GM12878 (cell line): ENCODE measurements around the gene CDC42BPA. TPM values are rescaled to one million over a fixed set of nuclear protein-coding genes. Genes with fewer than 3 reads are reported as not detected.

Experiments used
- ATAC-seq: fragments of 200-7000 bp; cut with Tn5 transposase; 3 replicates; pipeline ENCODE4 v1.9.1; 2020; ENCODE audit warnings: mild to moderate bottlenecking, moderate library complexity
- BruUV-seq: library from RNA; stranded (reverse); fragments of 400-500 nt; replicated peaks from 2 replicates; lab custom pipeline; 2021; lab: Mats Ljungman, UMichigan
- CTCF ChIA-PET: fragments of 300-600 bp; sonication (Branson Sonifier 250); formaldehyde crosslinking; extraction: SDS; loops from one replicate; lab custom pipeline; 2021; ENCODE audit warnings: inconsistent platforms; lab: Yijun Ruan, JAX
- POLR2A ChIA-PET: fragments of 350-600 bp; formaldehyde crosslinking; extraction: SDS; loops from one replicate; lab custom pipeline; 2021; ENCODE audit warnings: inconsistent platforms; lab: Charles Lee
- RAD21 ChIA-PET: fragments of 300-600 bp; sonication (Branson Sonifier 250); formaldehyde crosslinking; loops from one replicate; lab custom pipeline; 2023; ENCODE audit warnings: antibody characterized with exemption; ENCODE audit not compliant: unreplicated experiment; lab: Charles Lee
- SMC1A ChIA-PET: fragments of 300-600 bp; sonication (Branson Sonifier 250); formaldehyde crosslinking; loops from one replicate; lab custom pipeline; 2023; ENCODE audit not compliant: unreplicated experiment, uncharacterized antibody; lab: Charles Lee
- DNase-seq: peaks from one replicate; pipeline ENCODE4 v3.0.0-alpha.2; 2011; ENCODE audit warnings: low read depth, low spot score
- FAIRE-seq: peaks from 3 replicates; lab custom pipeline; 2011; peaks lifted over from hg19 to GRCh38; lab: Jason Lieb, UNC
- H2AFZ ChIP-seq: 2 replicates; pipeline ENCODE4 v1.6.0; 2011; ENCODE audit warnings: low read depth, low read length, control low read depth; ENCODE audit not compliant: control insufficient read depth
- H3K27ac ChIP-seq: 2 replicates; pipeline ENCODE4 v1.5.1; 2011; ENCODE audit warnings: control low read depth; ENCODE audit not compliant: control insufficient read depth, insufficient read depth
- H3K27me3 ChIP-seq, 2 experiments: replicated peaks in 1 of 2; 2 replicates each; pipeline versions ENCODE4 v1.6.0 to v1.6.1; 2011; ENCODE audit warnings: low read length in 1 of 2; ENCODE audit not compliant: control insufficient read depth in 2 of 2, insufficient read depth in 2 of 2
- H3K36me3 ChIP-seq, 2 experiments: 2 replicates each; pipeline ENCODE4 v1.5.1; 2011; ENCODE audit warnings: low read length in 1 of 2; ENCODE audit not compliant: control insufficient read depth in 2 of 2, insufficient read depth in 2 of 2
- H3K4me1 ChIP-seq: 2 replicates; pipeline ENCODE4 v1.6.1; 2011; ENCODE audit warnings: mild to moderate bottlenecking, low read length, moderate library complexity, mixed read lengths; ENCODE audit not compliant: control insufficient read depth, insufficient read depth
- H3K4me2 ChIP-seq: 2 replicates; pipeline ENCODE4 v1.6.0; 2011; ENCODE audit warnings: control low read depth; ENCODE audit not compliant: control insufficient read depth, insufficient read depth
- H3K4me3 ChIP-seq: fragments of 200-600 bp; sonication (generic); 2 replicates; pipeline ENCODE4 v1.5.1; 2016
- H3K79me2 ChIP-seq: 2 replicates; pipeline ENCODE4 v1.6.0; 2011; ENCODE audit warnings: low read length; ENCODE audit not compliant: control insufficient read depth, insufficient read depth
- H3K9ac ChIP-seq: 2 replicates; pipeline ENCODE4 v1.8.0; 2011; ENCODE audit warnings: low read length, control low read depth, mixed read lengths; ENCODE audit not compliant: control insufficient read depth, insufficient read depth
- H3K9me3 ChIP-seq: replicated peaks from 3 replicates; pipeline ENCODE4 v1.5.1; 2011; ENCODE audit warnings: mild to moderate bottlenecking, low read length; ENCODE audit not compliant: control insufficient read depth, insufficient read depth
- H4K20me1 ChIP-seq: 2 replicates; pipeline ENCODE4 v1.6.0; 2011; ENCODE audit not compliant: control insufficient read depth, insufficient read depth
- ASH2L ChIP-seq: fragments of 300-600, 200-600 bp; sonication (generic); IDR thresholded peaks from 2 replicates; pipeline ENCODE4 v1.6.1; 2017; ENCODE audit warnings: low read depth, mild to moderate bottlenecking, borderline replicate concordance
- ATF2 ChIP-seq: IDR thresholded peaks from 2 replicates; pipeline ENCODE4 v1.6.1; 2012; ENCODE audit warnings: low read length, inconsistent platforms
- E2F4 ChIP-seq: IDR thresholded peaks from 2 replicates; pipeline ENCODE4 v1.6.1; 2012; ENCODE audit warnings: low read depth, low read length, improper control_type of control experiment
- E4F1 ChIP-seq: fragments of 450-650 bp; IDR thresholded peaks from 2 replicates; pipeline ENCODE4 v1.6.1; 2018; ENCODE audit warnings: borderline replicate concordance, mild to moderate bottlenecking; ENCODE audit not compliant: partially characterized antibody
- JUND ChIP-seq: IDR thresholded peaks from 2 replicates; pipeline ENCODE4 v1.6.1; 2012; ENCODE audit warnings: low read depth, mild to moderate bottlenecking, low read length, improper control_type of control experiment, moderate library complexity
- MLLT1 ChIP-seq: fragments of 450-650 bp; IDR thresholded peaks from 2 replicates; pipeline ENCODE4 v1.6.1; 2016; ENCODE audit warnings: mild to moderate bottlenecking
- NBN ChIP-seq: fragments of 450-650 bp; IDR thresholded peaks from 2 replicates; pipeline ENCODE4 v1.6.1; 2016
- NFYA ChIP-seq: IDR thresholded peaks from 2 replicates; pipeline ENCODE4 v1.6.1; 2011; ENCODE audit warnings: low read depth, mild to moderate bottlenecking, low read length, improper control_type of control experiment, borderline replicate concordance
- RELA ChIP-seq: fragments of 450-650 bp; IDR thresholded peaks from 2 replicates; pipeline ENCODE4 v1.8.0; 2014; ENCODE audit warnings: borderline replicate concordance; ENCODE audit not compliant: partially characterized antibody
- RELB ChIP-seq: fragments of 450-650 bp; IDR thresholded peaks from 2 replicates; pipeline ENCODE4 v1.6.1; 2017; ENCODE audit warnings: low read depth, mild to moderate bottlenecking, moderate library complexity
- SIN3A ChIP-seq: IDR thresholded peaks from 2 replicates; pipeline ENCODE4 v1.6.1; 2012; ENCODE audit warnings: low read depth, low read length, improper control_type of control experiment
- SKIL ChIP-seq: fragments of 450-650 bp; IDR thresholded peaks from 2 replicates; pipeline ENCODE4 v1.6.1; 2017; ENCODE audit warnings: mild to moderate bottlenecking, low read depth, inconsistent platforms; ENCODE audit not compliant: poor library complexity, severe bottlenecking
- SMAD5 ChIP-seq: IDR thresholded peaks from 2 replicates; pipeline ENCODE4 v1.6.1; 2016; ENCODE audit warnings: antibody characterized with exemption, low read depth
- ZNF217 ChIP-seq: fragments of 450-650 bp; IDR thresholded peaks from 2 replicates; pipeline ENCODE4 v1.6.1; 2017; ENCODE audit warnings: antibody characterized with exemption, mild to moderate bottlenecking
- WGBS: methylation state at CpG from one replicate; pipeline ENCODE4 v1.1.6; 2016; ENCODE audit warnings: low lambda C conversion rate; ENCODE audit not compliant: insufficient replicate concordance, insufficient coverage; ENCODE audit errors: missing lambda C conversion rate; 5-methylcytosine and 5-hydroxymethylcytosine counted together
- in situ Hi-C: fragments of 300-500 bp; cut with MboI; formaldehyde crosslinking; loops from 9 replicates; pipeline ENCODE4 v1.14.3; 2018; ENCODE audit warnings: mixed read lengths
- intact Hi-C: fragments of 100-400 bp; cut with micrococcal nuclease; formaldehyde crosslinking; loops from one replicate; pipeline ENCODE4 v1.14.2; 2022; ENCODE audit not compliant: unreplicated experiment
- polyA plus RNA-seq, 11 experiments: library from polyadenylated mRNA; depleted of rRNA in 4 of 11; unstranded in 6 of 11; stranded (reverse) in 5 of 11; fragments of >200 nt; fragmentation: Nextera tagmentation in 4 of 11; fragmentation: Illumina TruSeq in 1 of 11; extraction: Ambion mirVana in 4 of 11; extraction: Trizol in 1 of 11; gene quantifications; 1 replicate in 1 of 11; 2 replicates in 10 of 11; pipeline versions ENCODE4 v1.2.1 to v1.2.3, GENCODE V29; 2011 to 2016; ENCODE audit warnings: inconsistent platforms in 2 of 11, missing spikeins in 2 of 11, low read depth in 1 of 11
- total RNA-seq, 4 experiments: library from RNA; depleted of rRNA in 3 of 4; stranded (reverse); fragments of >200 nt in 3 of 4; fragmentation: Illumina TruSeq in 1 of 4; extraction: Trizol in 1 of 4; gene quantifications; 2 replicates each; pipeline versions ENCODE4 v1.2.1 to v1.2.3, GENCODE V29; 2013 to 2021

CDC42BPA gene
- total and polyA plus RNA-seq, 10 of the 15 experiments (the other 5 are each of a cell fraction or from before 2014, with no cell fraction given): 0.02 to 0.52 (median 0.10) TPM

GRCh38 chr1:227111782-227112181, 206.5 kb downstream of the CDC42BPA start:
- ATAC-seq: no peak
- Histone ChIP-seq H3K4me2 (no peak overlapping the region), H3K79me2 (no peaks in the 10 kb centered on the region), H3K27ac (no peak overlapping the region), H3K4me3 (no peak overlapping the region), H3K4me1 (no peaks in the 10 kb centered on the region), H3K27me3 (peaks cover 0 to 2% of the 10 kb centered on the region in 2 experiments; a peak in 1 of 4 replicates), H4K20me1 (no peaks in the 10 kb centered on the region), H3K9me3 (no peaks in the 10 kb centered on the region), H3K9ac (no peak overlapping the region), H3K36me3 (no peaks in the 10 kb centered on the region)
- no peak for DNase-seq
- WGBS: 2% methylated on average over 2 of the region's 2 CpGs
- intact Hi-C loops: no loop called here
- FAIRE-seq: no peak
- ChIA-PET POLR2A (no interaction called here), RAD21 (interaction anchor here (1.7 kb wide), 1 partner anchor 94 kb away, joined by 3 read pairs; no protein-coding TSS in a partner anchor)
- no TSS peak for BruUV-seq
- TF ChIP-seq RELB (no peak), SIN3A (no peak), SMAD5 (no peak), ASH2L (no peak), NBN (no peak), NFYA (no peak), E2F4 (no peak), ZNF217 (no peak), MLLT1 (no peak), RELA (no peak), JUND (no peak), E4F1 (no peak), SKIL (no peak), ATF2 (no peak)
- TF ChIP-seq, all 136 proteins: peak for 0
- ChIA-PET CTCF (interaction anchor here (1.0 kb wide), 1 partner anchor 503 kb away, joined by 3 read pairs; no protein-coding TSS in a partner anchor), SMC1A (interaction anchor here (1.1 kb wide), 1 partner anchor 198 kb away, joined by 3 read pairs; no protein-coding TSS in a partner anchor)
- in situ Hi-C loops: no loop called here
- H2AFZ ChIP-seq: no peak overlapping the region
